ENCODE data around the gene TYW1. TPM values are rescaled to one million over a fixed set of nuclear protein-coding genes. Genes with fewer than 3 reads are reported as not detected.
"Not testable (repeated sequence)": the region's sequence is repeated elsewhere in the genome, so short reads cannot be mapped to it uniquely, and the experiment has no call there.

The TYW1 gene
- total RNA-seq, 1 experiment from 2014 or later: 15.3 TPM

DNA sequence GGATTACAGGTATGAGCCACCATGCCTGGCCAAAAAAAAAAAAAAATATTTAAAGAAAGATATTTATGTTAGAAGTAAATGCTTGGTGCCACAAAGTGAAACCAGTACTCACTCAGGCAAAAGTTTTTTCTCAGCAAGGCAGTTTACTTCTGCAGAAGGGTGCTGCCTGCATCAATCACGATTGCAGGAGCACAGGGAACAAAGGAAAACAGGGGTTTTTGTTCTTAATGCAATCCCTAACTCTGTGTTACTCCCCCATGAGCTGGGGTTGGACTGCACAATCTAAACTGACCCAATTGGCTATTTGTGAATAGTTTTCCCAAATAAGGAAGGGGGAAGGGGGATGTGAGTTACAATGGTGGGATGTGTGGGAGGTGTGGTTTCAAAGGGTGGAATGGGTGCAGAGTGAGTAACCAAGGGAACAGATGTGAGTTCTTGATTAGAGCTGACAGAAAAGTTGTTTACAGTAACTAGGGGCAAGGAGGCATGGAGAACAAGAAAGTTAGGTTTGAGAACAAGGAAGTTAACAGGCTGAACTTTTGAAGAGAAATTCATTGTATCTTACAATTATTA lies 255.4 kb downstream of the TYW1 start:
- peaks cover 22% of the 10 kb centered on the region for H3K36me3 Mint-ChIP-seq
- H3K4me1 Mint-ChIP-seq: peaks cover 8% of the 10 kb centered on the region
- H3K27me3 Mint-ChIP-seq (ENCODE audit: low read depth): peaks cover 6% of the 10 kb centered on the region; the same call in 1 of the 2 replicates
- POLR2A ChIA-PET: no interaction called here
- CTCF ChIA-PET: no interaction called here
- ATAC-seq: no peak
- H3K9me3 Mint-ChIP-seq: peaks cover 19% of the 10 kb centered on the region
- TF ChIP-seq, protein P1, sequence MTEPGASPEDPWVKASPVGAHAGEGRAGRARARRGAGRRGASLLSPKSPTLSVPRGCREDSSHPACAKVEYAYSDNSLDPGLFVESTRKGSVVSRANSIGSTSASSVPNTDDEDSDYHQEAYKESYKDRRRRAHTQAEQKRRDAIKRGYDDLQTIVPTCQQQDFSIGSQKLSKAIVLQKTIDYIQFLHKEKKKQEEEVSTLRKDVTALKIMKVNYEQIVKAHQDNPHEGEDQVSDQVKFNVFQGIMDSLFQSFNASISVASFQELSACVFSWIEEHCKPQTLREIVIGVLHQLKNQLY (CRISPR knock-in tag; IDR thresholded peaks at IDR 0.05): no peak
- TF ChIP-seq NR2C2 (CRISPR knock-in tag; IDR thresholded peaks at IDR 0.05) (no peak), NR1H2 (CRISPR knock-in tag; IDR thresholded peaks at IDR 0.05) (no peak), ZNF219 (CRISPR knock-in tag; IDR thresholded peaks at IDR 0.05; ENCODE audit: borderline replicate concordance) (no peak)
- TF ChIP-seq, protein P2, sequence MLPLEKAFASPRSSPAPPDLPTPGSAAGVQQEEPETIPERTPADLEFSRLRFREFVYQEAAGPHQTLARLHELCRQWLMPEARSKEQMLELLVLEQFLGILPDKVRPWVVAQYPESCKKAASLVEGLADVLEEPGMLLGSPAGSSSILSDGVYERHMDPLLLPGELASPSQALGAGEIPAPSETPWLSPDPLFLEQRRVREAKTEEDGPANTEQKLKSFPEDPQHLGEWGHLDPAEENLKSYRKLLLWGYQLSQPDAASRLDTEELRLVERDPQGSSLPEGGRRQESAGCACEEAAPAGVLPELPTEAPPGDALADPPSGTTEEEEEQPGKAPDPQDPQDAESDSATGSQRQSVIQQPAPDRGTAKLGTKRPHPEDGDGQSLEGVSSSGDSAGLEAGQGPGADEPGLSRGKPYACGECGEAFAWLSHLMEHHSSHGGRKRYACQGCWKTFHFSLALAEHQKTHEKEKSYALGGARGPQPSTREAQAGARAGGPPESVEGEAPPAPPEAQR (CRISPR knock-in tag; IDR thresholded peaks at IDR 0.05): no peak
- no peak for DNase-seq (ENCODE audit: low spot score)
- no peak overlapping the region for H3K4me3 Mint-ChIP-seq
- H3K27ac Mint-ChIP-seq: no peak overlapping the region

DNA sequence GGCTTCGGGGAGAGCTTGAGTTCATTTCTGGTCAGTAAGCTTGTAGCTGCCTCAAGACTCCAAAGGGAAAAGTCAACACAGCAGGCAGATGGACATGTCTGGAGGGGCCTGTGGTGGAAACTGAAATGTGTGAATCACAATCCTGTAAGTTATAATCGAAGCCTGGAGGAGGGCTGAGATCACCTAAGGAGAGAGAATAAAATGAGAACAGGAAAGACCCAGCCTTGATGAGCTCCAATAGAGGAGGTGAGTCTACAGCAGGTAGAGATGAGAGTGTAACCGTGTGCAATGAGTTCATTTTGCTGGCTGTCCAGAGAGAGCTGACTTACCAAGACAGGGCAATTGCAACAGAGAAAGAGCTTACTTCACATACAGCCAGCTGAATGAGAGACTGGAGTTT lies 258.4 kb downstream of the TYW1 start:
- CTCF ChIA-PET: not testable (repeated sequence)

DNA sequence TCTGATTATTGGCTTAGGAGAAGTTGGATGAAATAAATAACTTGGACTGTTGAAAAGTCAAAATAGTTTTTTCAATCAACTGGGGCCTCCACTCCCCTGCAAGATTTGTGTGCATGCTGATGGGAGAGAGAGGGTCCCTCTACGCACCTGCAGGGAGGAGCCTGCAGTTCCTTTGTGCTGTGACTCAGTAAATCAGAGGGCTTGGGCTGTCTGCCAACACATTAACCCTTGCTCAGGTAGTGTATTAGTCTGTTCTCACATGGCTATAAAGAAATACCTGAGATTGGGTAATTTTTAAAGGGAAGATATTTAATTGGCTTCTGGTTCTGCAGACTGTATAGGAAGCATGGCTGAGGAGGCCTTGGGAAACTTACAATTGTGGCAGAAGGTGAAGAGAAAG lies 261.1 kb downstream of the TYW1 start:
- Mint-ChIP-seq H3K36me3 (peaks cover 21% of the 10 kb centered on the region), H3K27ac (peak overlapping the region; percentile 60; the same call in 1 of the 2 replicates)
- peak; percentile 61 for ATAC-seq

More for the DNA sequence above, 258.4 kb downstream of the TYW1 start:
- ATAC-seq; H3K27me3 Mint-ChIP-seq (ENCODE audit: low read depth); H3K27ac Mint-ChIP-seq; DNase-seq (ENCODE audit: low spot score); H3K4me3 Mint-ChIP-seq; POLR2A ChIA-PET: not testable (repeated sequence)
- Mint-ChIP-seq H3K4me1 (peaks cover 23% of the 10 kb centered on the region), H3K9me3 (peaks cover 17% of the 10 kb centered on the region), H3K36me3 (peaks cover 20% of the 10 kb centered on the region)

DNA sequence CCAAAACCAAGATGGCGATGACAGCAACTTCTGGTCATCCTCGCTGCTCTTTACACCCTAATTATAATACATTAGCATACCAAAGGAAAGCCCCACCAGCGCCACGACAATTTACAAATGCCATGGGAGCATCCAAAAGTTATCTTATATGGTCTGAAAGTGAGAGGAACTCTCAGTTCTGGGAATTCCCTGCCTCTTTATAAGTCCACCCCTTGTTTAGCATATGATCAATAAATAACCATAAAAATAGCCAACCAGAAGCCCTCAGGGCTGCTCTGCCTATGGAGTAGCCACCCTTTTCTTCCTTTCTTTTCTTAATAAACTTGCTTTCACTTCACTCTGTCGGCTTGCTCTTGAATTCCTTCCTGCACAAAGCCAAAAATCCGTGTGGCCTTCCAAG lies 262.7 kb downstream of the TYW1 start:
- DNase-seq (ENCODE audit: low spot score); H3K27ac Mint-ChIP-seq: not testable (repeated sequence)
- H3K4me1 Mint-ChIP-seq: peaks cover 23% of the 10 kb centered on the region

More for the DNA sequence above, 261.1 kb downstream of the TYW1 start:
- POLR2A ChIA-PET; DNase-seq (ENCODE audit: low spot score); CTCF ChIA-PET; H3K27me3 Mint-ChIP-seq (ENCODE audit: low read depth); H3K4me3 Mint-ChIP-seq: not testable (repeated sequence)
- Mint-ChIP-seq H3K4me1 (peaks cover 23% of the 10 kb centered on the region), H3K9me3 (peaks cover 18% of the 10 kb centered on the region)

DNA sequence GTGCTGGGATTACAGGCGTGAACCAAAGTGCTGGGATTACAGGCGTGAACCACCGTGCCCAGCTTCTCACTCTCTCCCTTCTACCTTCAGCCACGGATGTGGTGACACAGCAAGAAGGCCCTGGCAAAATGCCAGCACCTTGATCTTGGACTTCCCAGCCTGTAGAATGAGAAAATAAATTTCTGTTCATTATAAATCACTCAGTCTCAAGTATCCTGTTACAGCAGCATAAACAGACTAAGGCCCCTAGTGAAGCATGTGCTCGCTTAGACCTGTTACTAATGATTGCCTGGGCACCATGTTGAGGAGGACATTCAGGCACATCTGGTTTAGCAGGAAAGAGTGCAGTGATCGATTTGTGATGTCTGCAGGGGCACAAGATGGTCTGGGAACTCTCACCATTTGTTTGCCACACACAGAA lies 263.5 kb downstream of the TYW1 start:
- H3K27me3 Mint-ChIP-seq (ENCODE audit: low read depth); H3K4me3 Mint-ChIP-seq; DNase-seq (ENCODE audit: low spot score); CTCF ChIA-PET; POLR2A ChIA-PET; ATAC-seq: not testable (repeated sequence)
- Mint-ChIP-seq H3K9me3 (peaks cover 15% of the 10 kb centered on the region), H3K4me1 (peaks cover 23% of the 10 kb centered on the region), H3K36me3 (peaks cover 19% of the 10 kb centered on the region), H3K27ac (peak overlapping the region; percentile 46; the same call in 1 of the 2 replicates)

More for the DNA sequence above, 262.7 kb downstream of the TYW1 start:
- POLR2A ChIA-PET; H3K4me3 Mint-ChIP-seq; ATAC-seq; CTCF ChIA-PET; H3K27me3 Mint-ChIP-seq (ENCODE audit: low read depth): not testable (repeated sequence)
- Mint-ChIP-seq H3K9me3 (peaks cover 18% of the 10 kb centered on the region), H3K36me3 (peaks cover 21% of the 10 kb centered on the region)

DNA sequence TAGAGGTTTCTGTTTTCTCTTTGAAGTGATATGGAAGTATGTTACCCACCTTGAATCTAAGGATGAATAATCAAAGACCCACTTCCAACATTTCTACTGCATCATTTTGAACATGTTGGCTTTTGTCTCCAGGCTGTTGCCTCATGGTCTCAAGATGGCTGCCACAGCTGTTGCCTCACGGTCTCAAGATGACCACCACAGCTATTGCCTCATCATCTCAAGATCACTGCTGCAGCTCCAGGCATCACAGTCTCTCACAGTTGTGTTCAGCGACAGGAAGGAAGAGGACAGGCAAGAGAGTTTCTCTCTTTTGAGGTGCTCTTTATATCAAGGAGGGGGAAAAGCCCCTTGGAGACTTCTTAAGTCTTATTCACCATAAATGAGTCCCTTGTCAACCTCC lies 267.4 kb downstream of the TYW1 start:
- POLR2A ChIA-PET; ATAC-seq; CTCF ChIA-PET; H3K27ac Mint-ChIP-seq; H3K4me3 Mint-ChIP-seq; H3K27me3 Mint-ChIP-seq (ENCODE audit: low read depth); DNase-seq (ENCODE audit: low spot score): not testable (repeated sequence)
- H3K36me3 Mint-ChIP-seq: peaks cover 17% of the 10 kb centered on the region
- peaks cover 11% of the 10 kb centered on the region; the same call in 1 of the 2 replicates for H3K4me1 Mint-ChIP-seq
- peaks cover 14% of the 10 kb centered on the region for H3K9me3 Mint-ChIP-seq

DNA sequence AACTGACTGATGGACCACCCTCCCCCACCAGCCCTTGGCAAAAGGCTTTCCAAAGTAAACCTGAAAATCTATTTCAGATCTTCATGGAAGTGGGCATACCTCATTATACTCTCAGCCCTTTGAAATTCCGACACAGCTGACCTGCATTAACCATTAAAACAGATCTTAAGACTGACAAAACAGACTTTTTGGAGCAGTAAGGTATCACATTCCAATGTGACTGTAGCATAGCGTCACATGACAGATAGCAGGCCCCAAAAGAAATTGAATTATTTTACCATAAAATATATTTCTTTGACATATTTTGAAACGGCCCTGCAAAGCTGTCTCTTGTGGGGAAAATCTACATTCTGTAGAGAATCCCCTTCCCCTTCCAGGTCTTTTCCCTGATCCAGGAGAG lies 269.4 kb downstream of the TYW1 start:
- H3K27ac Mint-ChIP-seq; H3K27me3 Mint-ChIP-seq (ENCODE audit: low read depth); H3K9me3 Mint-ChIP-seq; H3K4me3 Mint-ChIP-seq; POLR2A ChIA-PET; CTCF ChIA-PET; ATAC-seq; DNase-seq (ENCODE audit: low spot score); H3K4me1 Mint-ChIP-seq: not testable (repeated sequence)
- H3K36me3 Mint-ChIP-seq: peaks cover 12% of the 10 kb centered on the region
